Osteocyte (in vitro differentiated cells): ENCODE data around the gene STT3B. TPM values are rescaled to one million over a fixed set of nuclear protein-coding genes. Genes with fewer than 3 reads are reported as not detected.
"Not testable (repeated sequence)": the region's sequence is repeated elsewhere in the genome, so short reads cannot be mapped to it uniquely, and the experiment has no call there.

Experiments used
- DNase-seq: peaks from one replicate; pipeline ENCODE4 v3.0.0; 2021; ENCODE audit warnings: mixed read lengths; ENCODE audit not compliant: unreplicated experiment; ENCODE audit errors: extremely low spot score
- H3K27ac Mint-ChIP-seq: one replicate; pipeline ENCODE4 v1.8.0; 2021; ENCODE audit warnings: mild to moderate bottlenecking, mixed read lengths; ENCODE audit not compliant: unreplicated experiment
- H3K27me3 Mint-ChIP-seq: one replicate; pipeline ENCODE4 v1.8.0; 2021; ENCODE audit warnings: mixed read lengths; ENCODE audit not compliant: unreplicated experiment
- H3K36me3 Mint-ChIP-seq: one replicate; pipeline ENCODE4 v1.8.0; 2021; ENCODE audit warnings: mixed read lengths; ENCODE audit not compliant: unreplicated experiment
- H3K4me1 Mint-ChIP-seq: one replicate; pipeline ENCODE4 v1.8.0; 2021; ENCODE audit warnings: mixed read lengths; ENCODE audit not compliant: unreplicated experiment
- H3K4me3 Mint-ChIP-seq: one replicate; pipeline ENCODE4 v1.8.0; 2021; ENCODE audit warnings: mild to moderate bottlenecking, moderate library complexity, mixed read lengths; ENCODE audit not compliant: unreplicated experiment
- H3K9me3 Mint-ChIP-seq: one replicate; pipeline ENCODE4 v1.8.0; 2021; ENCODE audit warnings: mixed read lengths; ENCODE audit not compliant: unreplicated experiment
- total RNA-seq: library from RNA; stranded (reverse); gene quantifications from 2 replicates; pipeline ENCODE4 v1.2.1, GENCODE V29; 2021
- TF ChIP-seq, protein P1 (sequence below): fragments of 200-600 bp; sonication (generic); IDR thresholded peaks from 2 replicates; pipeline ENCODE4 v1.5.0; 2021; ENCODE audit warnings: antibody characterized with exemption, mild to moderate bottlenecking, moderate library complexity

The STT3B gene
- total RNA-seq, 1 donor from 2014 or later: 98.7 TPM

DNA sequence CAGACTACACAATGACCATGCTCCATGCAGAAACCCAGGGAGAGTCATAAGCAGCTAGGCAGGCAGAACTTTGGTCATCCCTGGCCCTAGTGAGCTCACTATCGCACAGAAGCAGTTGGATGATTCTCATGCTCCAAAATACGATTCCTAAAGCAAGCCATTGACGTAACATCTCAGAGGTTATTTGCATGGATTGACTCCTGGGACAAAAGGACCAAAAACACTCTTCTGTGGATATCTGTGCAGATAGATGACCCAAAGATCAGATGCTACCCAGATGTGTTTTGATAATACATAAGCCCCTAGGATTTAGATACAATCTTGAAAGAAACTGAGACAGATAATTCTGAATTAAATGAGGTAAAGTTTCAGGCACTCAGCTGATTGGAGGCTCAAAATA lies 33.4 kb upstream of the STT3B start:
- peaks cover 46% of the 10 kb centered on the region for H3K27me3 Mint-ChIP-seq
- H3K27ac Mint-ChIP-seq: no peak overlapping the region
- H3K9me3 Mint-ChIP-seq: no peaks in the 10 kb centered on the region
- H3K36me3 Mint-ChIP-seq: no peaks in the 10 kb centered on the region
- no peak overlapping the region for H3K4me3 Mint-ChIP-seq
- no peaks in the 10 kb centered on the region for H3K4me1 Mint-ChIP-seq
- DNase-seq: no peak
- TF ChIP-seq, protein P1, sequence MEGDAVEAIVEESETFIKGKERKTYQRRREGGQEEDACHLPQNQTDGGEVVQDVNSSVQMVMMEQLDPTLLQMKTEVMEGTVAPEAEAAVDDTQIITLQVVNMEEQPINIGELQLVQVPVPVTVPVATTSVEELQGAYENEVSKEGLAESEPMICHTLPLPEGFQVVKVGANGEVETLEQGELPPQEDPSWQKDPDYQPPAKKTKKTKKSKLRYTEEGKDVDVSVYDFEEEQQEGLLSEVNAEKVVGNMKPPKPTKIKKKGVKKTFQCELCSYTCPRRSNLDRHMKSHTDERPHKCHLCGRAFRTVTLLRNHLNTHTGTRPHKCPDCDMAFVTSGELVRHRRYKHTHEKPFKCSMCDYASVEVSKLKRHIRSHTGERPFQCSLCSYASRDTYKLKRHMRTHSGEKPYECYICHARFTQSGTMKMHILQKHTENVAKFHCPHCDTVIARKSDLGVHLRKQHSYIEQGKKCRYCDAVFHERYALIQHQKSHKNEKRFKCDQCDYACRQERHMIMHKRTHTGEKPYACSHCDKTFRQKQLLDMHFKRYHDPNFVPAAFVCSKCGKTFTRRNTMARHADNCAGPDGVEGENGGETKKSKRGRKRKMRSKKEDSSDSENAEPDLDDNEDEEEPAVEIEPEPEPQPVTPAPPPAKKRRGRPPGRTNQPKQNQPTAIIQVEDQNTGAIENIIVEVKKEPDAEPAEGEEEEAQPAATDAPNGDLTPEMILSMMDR: no peak

DNA sequence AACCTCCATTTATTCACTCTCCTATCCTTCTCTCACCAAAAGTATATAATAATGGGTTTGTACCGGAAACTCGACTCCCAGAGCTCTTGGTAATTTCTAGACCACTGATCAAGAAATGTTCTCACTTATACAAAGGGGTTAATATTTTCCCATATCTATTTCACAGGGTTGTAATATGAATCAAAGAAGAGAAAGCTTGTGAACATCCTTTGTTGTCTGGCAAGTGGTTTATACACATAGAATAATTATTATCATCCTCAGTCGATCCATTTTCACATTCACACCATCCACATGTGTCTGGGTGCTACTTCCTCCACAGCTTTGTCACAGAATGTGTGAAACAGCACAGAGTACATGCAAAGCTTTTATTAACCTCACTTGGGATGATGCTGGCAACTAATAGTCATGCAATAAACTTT lies 29.9 kb upstream of the STT3B start:
- H3K4me3 Mint-ChIP-seq: no peak overlapping the region
- H3K27ac Mint-ChIP-seq: no peak overlapping the region
- TF ChIP-seq, protein P1: no peak
- peaks cover 69% of the 10 kb centered on the region for H3K27me3 Mint-ChIP-seq
- H3K36me3 Mint-ChIP-seq: no peaks in the 10 kb centered on the region
- no peaks in the 10 kb centered on the region for H3K4me1 Mint-ChIP-seq
- no peaks in the 10 kb centered on the region for H3K9me3 Mint-ChIP-seq
- DNase-seq: no peak

DNA sequence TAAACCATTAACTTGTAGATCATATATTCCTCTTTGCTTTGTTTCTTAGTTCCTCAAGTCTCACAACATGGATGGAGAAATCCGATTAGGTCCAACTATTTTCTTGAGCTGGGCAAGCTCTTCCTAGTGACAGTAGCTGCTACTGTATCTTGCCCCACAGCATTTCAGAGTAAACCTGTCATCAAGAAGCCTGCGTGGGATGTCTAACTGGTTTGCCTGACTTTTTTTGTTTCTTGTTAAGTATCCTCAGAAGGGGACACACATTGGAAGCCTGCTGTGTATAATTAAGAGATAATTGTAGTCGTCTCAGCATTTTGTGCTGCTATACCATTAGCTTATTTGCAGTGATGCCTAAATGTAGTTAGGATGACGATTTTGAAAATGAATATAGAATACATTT lies 29.3 kb upstream of the STT3B start:
- H3K36me3 Mint-ChIP-seq: no peaks in the 10 kb centered on the region
- no peak overlapping the region for H3K27ac Mint-ChIP-seq
- H3K4me1 Mint-ChIP-seq: no peaks in the 10 kb centered on the region
- H3K4me3 Mint-ChIP-seq: no peak overlapping the region
- no peaks in the 10 kb centered on the region for H3K9me3 Mint-ChIP-seq
- TF ChIP-seq, protein P1: no peak
- H3K27me3 Mint-ChIP-seq: peaks cover 75% of the 10 kb centered on the region
- DNase-seq: no peak

DNA sequence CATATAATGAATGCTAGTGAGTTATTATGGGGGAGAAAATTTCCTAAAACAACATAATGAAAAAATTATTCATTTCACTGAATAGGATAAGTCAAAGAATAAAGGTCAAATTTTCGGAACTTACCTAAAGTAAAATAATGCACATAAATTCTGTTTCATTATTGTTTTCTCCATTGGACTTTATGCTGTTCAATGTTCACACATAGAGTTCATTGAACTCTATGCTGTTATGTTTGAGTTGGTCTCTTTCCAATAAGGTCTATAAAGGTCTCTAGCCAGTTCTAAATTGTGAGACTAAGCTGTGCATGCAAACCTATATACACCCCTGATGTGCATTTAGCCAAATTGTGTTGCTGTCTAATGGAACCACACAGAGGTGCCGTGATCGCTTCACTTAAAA lies 28.5 kb upstream of the STT3B start:
- DNase-seq: no peak
- H3K4me3 Mint-ChIP-seq: no peak overlapping the region
- H3K9me3 Mint-ChIP-seq: no peaks in the 10 kb centered on the region
- TF ChIP-seq, protein P1: no peak
- no peaks in the 10 kb centered on the region for H3K36me3 Mint-ChIP-seq
- peaks cover 77% of the 10 kb centered on the region for H3K27me3 Mint-ChIP-seq
- no peak overlapping the region for H3K27ac Mint-ChIP-seq
- no peaks in the 10 kb centered on the region for H3K4me1 Mint-ChIP-seq

DNA sequence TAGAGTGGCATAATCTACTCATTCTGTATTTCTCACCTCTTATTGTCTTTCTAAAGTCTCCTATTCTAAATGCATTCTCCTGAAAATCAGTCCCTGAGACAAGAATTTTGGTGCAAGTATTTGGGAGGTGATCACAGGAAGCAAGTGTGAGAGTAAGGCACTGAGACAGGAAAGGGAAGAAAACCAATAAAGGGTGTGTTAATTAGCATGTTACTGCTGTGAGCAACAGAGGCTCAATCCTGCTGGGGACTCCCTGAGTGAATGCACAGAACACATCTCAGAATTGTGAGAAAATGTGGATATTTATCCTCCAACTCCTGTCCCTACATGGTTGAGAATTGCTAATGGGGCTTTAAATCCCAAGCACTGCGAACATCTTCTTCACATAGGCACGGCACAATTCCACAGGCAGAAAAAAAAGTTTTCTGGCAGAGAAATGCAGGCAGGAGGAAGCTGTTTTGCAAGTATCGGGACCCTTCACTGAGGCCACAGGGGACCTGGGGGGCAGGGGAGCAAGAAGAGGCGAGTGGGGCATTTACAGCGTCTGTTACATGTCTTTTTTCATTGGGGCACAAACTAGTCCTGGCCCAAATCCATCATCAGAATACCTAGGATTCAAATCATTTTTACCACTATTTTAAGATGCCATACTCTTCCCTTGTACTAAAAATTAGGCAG lies 27.2 kb upstream of the STT3B start:
- Mint-ChIP-seq H3K9me3 (no peaks in the 10 kb centered on the region), H3K4me1 (no peaks in the 10 kb centered on the region), H3K27ac (no peak overlapping the region), H3K27me3 (peaks cover 76% of the 10 kb centered on the region), H3K36me3 (no peaks in the 10 kb centered on the region), H3K4me3 (no peak overlapping the region)
- no peak for DNase-seq
- TF ChIP-seq, protein P1: no peak

DNA sequence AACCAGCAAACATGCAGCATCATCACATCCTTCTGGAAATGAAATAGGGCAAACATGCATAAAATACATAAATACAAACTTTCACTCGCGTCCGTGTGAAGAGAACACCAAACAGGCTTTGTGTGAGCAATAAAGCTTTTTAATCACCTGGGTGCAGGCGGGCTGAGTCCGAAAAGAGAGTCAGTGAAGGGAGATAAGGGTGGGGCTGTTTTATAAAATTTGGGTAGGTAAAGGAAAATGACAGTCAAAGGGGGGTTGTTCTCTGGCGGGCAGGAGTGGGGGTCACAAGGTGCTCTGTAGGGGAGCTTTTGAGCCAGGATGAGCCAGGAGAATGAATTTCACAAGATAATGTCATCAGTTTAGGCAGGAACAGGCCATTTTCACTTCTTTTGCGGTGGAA lies 26.2 kb upstream of the STT3B start:
- DNase-seq, H3K4me1 Mint-ChIP-seq, H3K9me3 Mint-ChIP-seq, H3K27ac Mint-ChIP-seq, H3K4me3 Mint-ChIP-seq, H3K36me3 Mint-ChIP-seq: not testable (repeated sequence)
- H3K27me3 Mint-ChIP-seq: peaks cover 78% of the 10 kb centered on the region
